ENCODE measurements around the gene SLC6A3.

The SLC6A3 gene

GRCh38 chr5:1436681-1437080 is 8.6 kb downstream of the SLC6A3 start:
- TF ChIP-seq POLR2A (IDR thresholded peaks at IDR 0.05; ENCODE audit: low read depth, low read length): no peak
- no peak for TF ChIP-seq POLR2AphosphoS5 (IDR thresholded peaks at IDR 0.05; ENCODE audit: low read depth, low read length)
- TF ChIP-seq TAF1 (IDR thresholded peaks at IDR 0.05; ENCODE audit: low read depth, low read length): no peak
- TF ChIP-seq POU2F2 (IDR thresholded peaks at IDR 0.05; ENCODE audit: low read depth, low read length): no peak
- TF ChIP-seq SPI1 (IDR thresholded peaks at IDR 0.05; ENCODE audit: low read depth, low read length): no peak
- TF ChIP-seq PAX5 (IDR thresholded peaks at IDR 0.05; ENCODE audit: insufficient read depth, low read length, severe bottlenecking): no peak

GRCh38 chr5:1436036-1436435 is 9.2 kb downstream of the SLC6A3 start:
- TF ChIP-seq POU2F2 (IDR thresholded peaks at IDR 0.05; ENCODE audit: low read depth, low read length): no peak
- no peak for TF ChIP-seq POLR2AphosphoS5 (IDR thresholded peaks at IDR 0.05; ENCODE audit: low read depth, low read length)
- no peak for TF ChIP-seq SPI1 (IDR thresholded peaks at IDR 0.05; ENCODE audit: low read depth, low read length)
- TF ChIP-seq POLR2A (IDR thresholded peaks at IDR 0.05; ENCODE audit: low read depth, low read length): no peak
- no peak for TF ChIP-seq PAX5 (IDR thresholded peaks at IDR 0.05; ENCODE audit: insufficient read depth, low read length, severe bottlenecking)
- TF ChIP-seq TAF1 (IDR thresholded peaks at IDR 0.05; ENCODE audit: low read depth, low read length): no peak
- DNase-seq (ENCODE audit: insufficient read length, low spot score) (no peak), FAIRE-seq (no peak)

More at GRCh38 chr5:1436681-1437080, 8.6 kb downstream of the SLC6A3 start:
- DNase-seq (ENCODE audit: insufficient read length, low spot score) (no peak), FAIRE-seq (no peak)

GRCh38 chr5:1435369-1435768 is 9.9 kb downstream of the SLC6A3 start:
- FAIRE-seq: no peak
- no peak for DNase-seq (ENCODE audit: insufficient read length, low spot score)
- no peak for TF ChIP-seq SPI1 (IDR thresholded peaks at IDR 0.05; ENCODE audit: low read depth, low read length)
- no peak for TF ChIP-seq POLR2AphosphoS5 (IDR thresholded peaks at IDR 0.05; ENCODE audit: low read depth, low read length)
- TF ChIP-seq POU2F2 (IDR thresholded peaks at IDR 0.05; ENCODE audit: low read depth, low read length): no peak
- no peak for TF ChIP-seq PAX5 (IDR thresholded peaks at IDR 0.05; ENCODE audit: insufficient read depth, low read length, severe bottlenecking)
- no peak for TF ChIP-seq POLR2A (IDR thresholded peaks at IDR 0.05; ENCODE audit: low read depth, low read length)
- TF ChIP-seq TAF1 (IDR thresholded peaks at IDR 0.05; ENCODE audit: low read depth, low read length): no peak

- no peak for TF ChIP-seq TAF1 (IDR thresholded peaks at IDR 0.05; ENCODE audit: low read depth, low read length)
- TF ChIP-seq POLR2A (IDR thresholded peaks at IDR 0.05; ENCODE audit: low read depth, low read length): no peak
- TF ChIP-seq POU2F2 (IDR thresholded peaks at IDR 0.05; ENCODE audit: low read depth, low read length): no peak
- TF ChIP-seq SPI1 (IDR thresholded peaks at IDR 0.05; ENCODE audit: low read depth, low read length): no peak
- no peak for TF ChIP-seq PAX5 (IDR thresholded peaks at IDR 0.05; ENCODE audit: insufficient read depth, low read length, severe bottlenecking)
- TF ChIP-seq POLR2AphosphoS5 (IDR thresholded peaks at IDR 0.05; ENCODE audit: low read depth, low read length): no peak
- FAIRE-seq (no peak), DNase-seq (ENCODE audit: insufficient read length, low spot score) (no peak)
Observed at GRCh38 chr5:1432296-1432695, 12.9 kb downstream of the SLC6A3 start.

- DNase-seq (ENCODE audit: insufficient read length, low spot score): no peak
- no peak for TF ChIP-seq POLR2A (IDR thresholded peaks at IDR 0.05; ENCODE audit: low read depth, low read length)
- TF ChIP-seq POLR2AphosphoS5 (IDR thresholded peaks at IDR 0.05; ENCODE audit: low read depth, low read length): no peak
- FAIRE-seq: no peak
Observed at GRCh38 chr5:1431896-1432295, 13.3 kb downstream of the SLC6A3 start.

- DNase-seq (ENCODE audit: insufficient read length, low spot score): no peak
- no peak for FAIRE-seq
- TF ChIP-seq POLR2A (IDR thresholded peaks at IDR 0.05; ENCODE audit: low read depth, low read length): no peak
- no peak for TF ChIP-seq SPI1 (IDR thresholded peaks at IDR 0.05; ENCODE audit: low read depth, low read length)
- TF ChIP-seq TAF1 (IDR thresholded peaks at IDR 0.05; ENCODE audit: low read depth, low read length): no peak
- no peak for TF ChIP-seq PAX5 (IDR thresholded peaks at IDR 0.05; ENCODE audit: insufficient read depth, low read length, severe bottlenecking)
- TF ChIP-seq POU2F2 (IDR thresholded peaks at IDR 0.05; ENCODE audit: low read depth, low read length): no peak
- no peak for TF ChIP-seq POLR2AphosphoS5 (IDR thresholded peaks at IDR 0.05; ENCODE audit: low read depth, low read length)
Observed at GRCh38 chr5:1431021-1431811, 14.0 kb downstream of the SLC6A3 start.

- TF ChIP-seq TAF1 (IDR thresholded peaks at IDR 0.05; ENCODE audit: low read depth, low read length) (no peak), PAX5 (IDR thresholded peaks at IDR 0.05; ENCODE audit: insufficient read depth, low read length, severe bottlenecking) (no peak), POU2F2 (IDR thresholded peaks at IDR 0.05; ENCODE audit: low read depth, low read length) (no peak), SPI1 (IDR thresholded peaks at IDR 0.05; ENCODE audit: low read depth, low read length) (no peak)
- DNase-seq (ENCODE audit: insufficient read length, low spot score): no peak
- no peak for FAIRE-seq
Observed at GRCh38 chr5:1430121-1430795, 15.0 kb downstream of the SLC6A3 start.

GRCh38 chr5:1429496-1429895 is 15.7 kb downstream of the SLC6A3 start:
- no peak for FAIRE-seq
- no peak for TF ChIP-seq SPI1 (IDR thresholded peaks at IDR 0.05; ENCODE audit: low read depth, low read length)
- TF ChIP-seq TAF1 (IDR thresholded peaks at IDR 0.05; ENCODE audit: low read depth, low read length): no peak
- no peak for TF ChIP-seq POU2F2 (IDR thresholded peaks at IDR 0.05; ENCODE audit: low read depth, low read length)
- no peak for TF ChIP-seq POLR2AphosphoS5 (IDR thresholded peaks at IDR 0.05; ENCODE audit: low read depth, low read length)
- TF ChIP-seq POLR2A (IDR thresholded peaks at IDR 0.05; ENCODE audit: low read depth, low read length): no peak
- TF ChIP-seq PAX5 (IDR thresholded peaks at IDR 0.05; ENCODE audit: insufficient read depth, low read length, severe bottlenecking): no peak
- DNase-seq (ENCODE audit: insufficient read length, low spot score): no peak

GRCh38 chr5:1429066-1429465 is 16.2 kb downstream of the SLC6A3 start:
- DNase-seq (ENCODE audit: insufficient read length, low spot score) (no peak), FAIRE-seq (no peak)
- TF ChIP-seq TAF1 (IDR thresholded peaks at IDR 0.05; ENCODE audit: low read depth, low read length) (no peak), SPI1 (IDR thresholded peaks at IDR 0.05; ENCODE audit: low read depth, low read length) (no peak), POLR2A (IDR thresholded peaks at IDR 0.05; ENCODE audit: low read depth, low read length) (no peak), POLR2AphosphoS5 (IDR thresholded peaks at IDR 0.05; ENCODE audit: low read depth, low read length) (no peak), PAX5 (IDR thresholded peaks at IDR 0.05; ENCODE audit: insufficient read depth, low read length, severe bottlenecking) (no peak), POU2F2 (IDR thresholded peaks at IDR 0.05; ENCODE audit: low read depth, low read length) (no peak)
